HG03060 (cell line): Measurements from ENCODE around the gene CAMK1D.
"Not testable (repeated sequence)": the region's sequence is repeated elsewhere in the genome, so short reads cannot be mapped to it uniquely, and the experiment has no call there.

Experiments
- ATAC-seq: cut with Tn5 transposase; IDR thresholded peaks from one replicate; pipeline ENCODE4 v1.9.1; 2021; ENCODE audit warnings: low read depth, moderate number of reproducible peaks; ENCODE audit not compliant: unreplicated experiment

CAMK1D gene

DNA sequence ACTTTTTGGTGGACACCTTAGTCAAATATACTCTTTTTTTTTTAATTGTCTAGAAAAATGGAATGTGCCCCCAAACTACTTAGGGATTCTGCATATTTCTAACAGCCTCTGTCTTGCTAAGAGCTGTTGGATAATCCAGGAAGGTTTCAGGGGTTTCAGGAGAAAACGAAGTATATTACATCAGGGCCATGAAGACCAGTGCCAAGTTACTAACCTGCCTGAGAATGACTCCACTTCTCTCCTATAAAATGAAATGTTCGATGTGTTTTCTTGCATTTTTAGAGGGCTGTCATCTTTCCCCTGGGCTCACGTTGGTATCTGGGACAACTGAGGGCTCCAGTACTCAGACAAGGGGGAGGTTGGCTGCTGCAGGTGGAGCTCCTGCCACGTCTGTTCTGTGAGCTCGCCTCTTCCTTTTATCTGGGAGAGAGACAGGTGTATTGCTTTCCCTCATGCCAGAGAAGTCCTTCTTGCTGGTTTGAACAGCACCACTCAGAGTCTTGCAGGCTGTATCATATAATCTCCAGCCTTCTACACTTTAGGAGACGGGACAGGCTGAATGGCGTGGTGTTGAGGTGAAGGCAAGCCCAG lies 71.3 kb downstream of the CAMK1D start:
- no peak for ATAC-seq

DNA sequence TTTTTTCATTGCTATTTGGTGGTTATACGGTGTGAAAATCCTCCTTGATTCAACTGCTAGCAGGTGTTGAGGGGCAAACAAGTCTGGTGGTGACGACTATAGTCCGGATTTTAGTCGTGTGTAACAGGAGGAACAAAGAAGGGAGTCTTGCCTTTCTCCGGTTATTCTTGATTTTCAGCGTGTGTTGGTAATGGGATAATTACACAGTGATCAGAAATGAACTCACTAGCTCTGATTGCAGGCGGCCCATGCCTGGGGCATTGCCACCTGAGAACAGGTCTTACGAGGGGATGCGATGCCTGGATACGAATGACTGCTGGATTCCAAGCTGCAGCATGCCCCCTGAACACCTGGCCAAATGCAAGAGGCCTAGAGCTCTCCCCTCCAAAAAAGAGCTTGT lies 72.8 kb downstream of the CAMK1D start:
- ATAC-seq, result no peak

DNA sequence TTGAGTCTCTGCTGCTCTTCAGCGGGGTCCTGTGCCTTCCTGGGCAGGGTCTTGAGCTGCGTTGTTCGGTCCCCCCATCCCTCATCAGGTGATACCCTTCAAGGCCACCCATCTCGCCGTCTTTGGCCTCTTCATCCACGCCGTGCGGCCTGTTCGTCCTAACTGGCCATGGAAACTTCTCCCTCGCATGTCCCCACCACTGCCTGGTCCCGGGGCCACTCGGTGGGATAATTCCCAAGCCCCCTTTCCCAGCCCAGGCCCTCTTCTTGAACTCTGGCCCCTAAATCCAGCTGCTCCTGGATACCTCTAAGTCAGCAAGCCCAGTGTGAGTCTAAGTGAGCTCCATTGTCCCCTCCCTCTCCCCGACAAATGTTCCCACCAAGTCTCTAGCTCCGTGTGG lies 74.5 kb downstream of the CAMK1D start:
- ATAC-seq, result no peak

DNA sequence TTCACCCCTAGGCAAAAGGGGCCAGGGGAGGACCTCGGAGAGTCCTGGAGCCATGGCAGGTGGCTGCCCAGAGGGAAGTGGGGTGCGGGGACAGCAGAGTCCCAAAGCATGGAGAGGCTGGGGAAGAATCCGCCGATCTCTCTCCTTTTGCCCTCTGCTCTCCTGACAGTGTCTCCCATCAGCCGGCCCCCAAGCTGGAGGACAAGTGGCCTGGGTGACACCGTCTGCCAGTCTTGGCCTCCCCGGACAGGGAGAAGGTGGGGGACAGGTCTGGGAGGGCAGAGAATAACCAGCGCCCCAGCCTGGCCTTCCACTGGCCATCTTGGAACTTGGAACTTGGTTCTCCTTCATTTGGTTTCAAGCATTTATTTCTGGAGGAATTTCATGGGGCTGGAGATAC lies 77.9 kb downstream of the CAMK1D start:
- no peak for ATAC-seq

DNA sequence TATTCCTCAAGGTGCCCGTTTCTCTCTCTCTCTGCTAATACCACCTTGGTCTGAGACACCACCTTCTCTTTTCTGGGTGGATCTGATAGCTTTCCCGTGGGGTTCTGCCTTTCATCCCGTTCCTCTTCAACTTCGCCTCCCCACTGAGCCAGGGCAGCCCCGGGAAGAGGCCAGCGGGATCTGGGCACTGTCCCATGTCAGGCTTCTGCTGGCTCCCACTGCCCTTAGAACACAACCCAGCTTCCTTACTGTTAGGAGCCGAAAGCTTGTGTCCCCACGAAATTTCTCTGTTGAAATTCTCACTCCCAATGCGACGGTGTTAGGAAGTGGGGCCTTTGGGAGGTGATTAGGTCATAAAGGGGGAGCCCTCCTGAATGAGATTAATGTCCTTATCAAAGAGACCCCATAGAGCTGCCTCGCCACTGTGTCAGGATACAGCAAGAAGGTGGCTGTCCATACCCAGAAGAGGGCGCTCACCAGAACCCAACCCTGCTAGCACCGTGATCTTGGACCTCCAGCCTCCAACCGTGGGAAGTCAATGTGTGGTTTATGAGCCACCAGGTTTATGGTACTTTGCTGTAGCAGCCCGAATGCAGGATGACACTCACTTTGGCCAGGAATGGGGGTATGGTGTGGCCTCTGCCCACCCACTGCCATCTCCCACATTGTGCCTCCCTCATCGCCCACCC lies 79.2 kb downstream of the CAMK1D start:
- ATAC-seq, result no peak

DNA sequence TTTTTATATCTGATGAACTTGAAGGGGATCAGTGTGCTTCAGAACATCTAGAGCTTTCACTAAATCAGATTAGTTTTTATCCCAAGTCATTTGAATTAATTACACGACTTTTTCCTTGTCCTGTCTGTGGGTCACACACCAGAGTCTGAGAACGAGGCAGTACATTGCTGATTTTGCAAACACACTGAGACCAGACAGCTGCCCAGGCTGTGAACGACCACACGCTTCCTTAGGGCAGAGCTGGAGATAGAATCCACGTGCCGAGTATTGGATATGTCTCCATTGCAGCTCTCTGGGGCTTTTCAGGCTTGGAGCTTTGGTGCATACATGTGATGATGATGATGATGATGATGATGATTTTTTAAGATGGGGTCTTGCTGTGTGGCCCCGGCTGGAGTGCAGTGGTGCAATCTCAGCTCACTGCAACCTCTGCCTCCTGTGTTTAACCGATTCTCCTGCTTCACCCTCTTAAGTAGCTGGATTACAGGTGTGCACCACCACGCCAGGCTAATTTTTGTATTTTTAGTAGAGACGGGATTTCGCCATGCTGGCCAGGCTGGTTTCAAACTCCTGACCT lies 81.1 kb downstream of the CAMK1D start:
- ATAC-seq, result no peak

DNA sequence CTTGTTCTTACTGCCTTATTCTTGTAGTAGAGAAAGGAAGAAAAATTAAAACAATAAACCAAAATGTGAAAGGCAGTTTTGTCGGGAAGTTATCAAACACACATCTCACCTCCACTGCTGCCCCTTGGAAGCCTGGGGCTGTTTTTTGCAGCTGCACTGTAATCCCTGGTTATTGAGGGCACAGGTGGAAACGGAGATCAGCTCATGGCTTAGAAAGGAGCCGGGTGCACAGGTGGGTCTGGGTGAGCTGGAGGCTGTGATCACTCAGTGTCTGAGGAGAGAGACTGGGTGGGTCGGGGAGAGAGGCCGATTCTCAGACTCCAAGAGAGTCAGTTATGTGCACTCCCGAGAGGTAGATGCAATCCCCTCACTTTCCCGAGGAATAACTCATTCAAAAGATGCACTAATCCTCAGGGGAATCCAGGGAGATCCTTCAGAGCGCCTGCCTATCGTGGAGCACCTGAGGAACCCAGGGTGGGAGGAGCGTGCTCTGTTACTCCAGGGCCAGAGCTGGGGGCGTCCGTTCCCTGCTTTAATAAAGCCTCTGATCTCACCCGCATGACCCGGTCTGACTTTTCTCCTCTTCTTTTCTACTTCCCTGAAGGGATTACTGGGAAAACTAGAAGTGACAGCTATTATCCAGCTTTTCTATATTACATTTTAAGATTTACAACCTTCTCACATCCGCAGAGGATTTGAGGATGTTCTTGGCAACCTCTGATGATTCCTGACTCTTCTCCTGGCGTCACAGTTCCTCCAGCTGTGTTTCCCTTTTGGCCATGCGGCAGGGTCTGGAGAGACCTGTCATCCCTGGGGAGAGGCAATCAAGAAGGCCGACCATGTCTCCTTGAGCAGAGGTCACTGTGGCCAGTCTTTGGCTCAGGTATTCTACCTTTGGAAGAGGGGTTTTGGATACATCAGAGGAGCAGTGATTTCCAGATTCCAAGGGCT lies 82.1 kb downstream of the CAMK1D start:
- no peak for ATAC-seq

DNA sequence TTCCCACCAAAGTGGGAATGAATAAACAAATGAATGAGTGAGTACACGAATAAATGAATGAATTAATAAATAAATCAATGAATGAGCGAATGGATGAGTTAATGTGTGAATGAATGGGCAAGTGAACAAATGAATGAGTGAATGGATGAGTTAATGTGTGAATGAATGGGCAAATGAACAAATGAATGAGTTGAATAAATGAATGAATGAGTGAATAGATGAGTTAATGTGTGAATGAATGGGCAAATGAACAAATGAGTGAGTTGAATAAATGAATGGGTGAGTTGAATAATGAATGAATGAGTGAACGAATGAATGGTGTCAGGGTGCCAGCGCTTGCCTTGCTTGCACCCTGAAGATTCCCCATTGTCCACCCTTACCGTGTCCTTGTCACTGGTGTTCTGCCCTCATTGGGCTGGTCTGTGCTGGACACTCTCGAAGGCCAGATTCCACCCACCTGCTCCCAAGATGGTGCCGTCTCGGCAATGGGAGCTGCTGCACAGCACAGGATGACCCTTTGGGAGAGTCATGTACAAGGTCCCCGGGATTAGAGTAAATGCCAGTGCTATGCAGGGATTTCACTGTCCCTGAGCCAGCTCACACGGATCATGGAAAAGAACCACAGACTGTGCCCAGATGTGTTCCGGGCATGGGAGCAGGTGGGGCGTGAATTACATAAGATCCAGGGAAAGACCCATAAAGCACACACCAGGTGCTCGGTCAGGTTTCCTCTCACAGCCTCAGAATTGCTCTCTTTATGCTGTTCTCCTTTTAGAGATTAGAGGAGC lies 83.2 kb downstream of the CAMK1D start:
- ATAC-seq, result no peak

DNA sequence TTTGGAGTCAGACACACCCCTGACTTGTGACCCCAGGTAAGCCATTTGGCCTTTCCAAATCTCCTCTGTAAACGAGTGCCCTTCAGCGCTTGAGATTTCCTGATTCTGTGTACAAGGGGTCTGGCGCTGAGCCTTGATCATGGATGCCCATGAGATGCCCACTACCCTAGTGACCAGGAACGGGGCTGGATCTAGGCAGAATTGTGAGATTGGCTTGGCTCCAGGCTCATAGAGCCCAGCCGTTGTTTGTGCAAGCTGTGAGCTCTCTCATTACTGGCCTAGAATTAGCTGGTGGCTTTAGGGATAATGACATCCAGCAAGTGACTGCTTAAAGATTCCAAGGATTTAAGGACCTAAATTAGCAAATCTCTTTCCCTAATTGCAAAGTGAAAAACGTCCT lies 84.9 kb downstream of the CAMK1D start:
- no peak for ATAC-seq

DNA sequence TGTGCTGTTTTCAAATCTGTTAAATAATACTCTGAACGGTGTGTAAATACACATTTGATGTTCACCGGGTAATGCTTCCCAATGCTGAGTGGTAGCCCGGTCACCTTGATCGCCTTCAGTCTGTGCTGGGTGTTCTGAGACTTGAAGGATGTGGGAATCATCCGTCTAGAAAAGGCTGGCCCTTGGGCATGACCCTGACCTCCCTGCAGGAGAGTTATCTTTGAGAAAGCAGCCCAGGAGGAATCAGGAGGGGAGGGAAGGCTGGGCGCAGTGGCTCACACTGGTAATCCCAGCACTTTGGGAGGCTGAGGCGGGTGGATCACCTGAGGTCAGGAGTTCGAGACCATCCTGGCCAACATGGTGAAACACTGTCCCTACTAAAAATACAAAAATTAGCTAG lies 85.3 kb downstream of the CAMK1D start:
- not testable (repeated sequence) for ATAC-seq

DNA sequence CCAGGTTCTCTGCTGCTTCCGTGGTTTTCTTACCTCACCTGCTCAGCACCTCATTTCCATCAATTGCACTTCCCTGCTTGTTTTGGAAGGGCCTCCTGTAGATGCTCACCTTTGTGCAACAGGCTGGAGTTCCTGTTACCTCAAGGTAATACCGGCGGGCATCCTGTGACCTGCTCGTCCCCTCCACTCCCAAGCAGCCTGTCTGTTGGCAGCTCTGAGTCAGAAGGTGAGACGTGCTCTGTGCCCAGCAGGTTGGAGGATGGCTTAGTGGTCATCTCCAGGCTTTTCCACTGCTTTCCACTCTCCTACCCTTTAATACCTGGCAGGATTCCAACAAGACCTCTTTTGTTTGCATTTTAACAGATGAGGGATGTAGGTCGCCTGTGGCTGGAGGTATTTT lies 86.0 kb downstream of the CAMK1D start:
- ATAC-seq, result no peak

DNA sequence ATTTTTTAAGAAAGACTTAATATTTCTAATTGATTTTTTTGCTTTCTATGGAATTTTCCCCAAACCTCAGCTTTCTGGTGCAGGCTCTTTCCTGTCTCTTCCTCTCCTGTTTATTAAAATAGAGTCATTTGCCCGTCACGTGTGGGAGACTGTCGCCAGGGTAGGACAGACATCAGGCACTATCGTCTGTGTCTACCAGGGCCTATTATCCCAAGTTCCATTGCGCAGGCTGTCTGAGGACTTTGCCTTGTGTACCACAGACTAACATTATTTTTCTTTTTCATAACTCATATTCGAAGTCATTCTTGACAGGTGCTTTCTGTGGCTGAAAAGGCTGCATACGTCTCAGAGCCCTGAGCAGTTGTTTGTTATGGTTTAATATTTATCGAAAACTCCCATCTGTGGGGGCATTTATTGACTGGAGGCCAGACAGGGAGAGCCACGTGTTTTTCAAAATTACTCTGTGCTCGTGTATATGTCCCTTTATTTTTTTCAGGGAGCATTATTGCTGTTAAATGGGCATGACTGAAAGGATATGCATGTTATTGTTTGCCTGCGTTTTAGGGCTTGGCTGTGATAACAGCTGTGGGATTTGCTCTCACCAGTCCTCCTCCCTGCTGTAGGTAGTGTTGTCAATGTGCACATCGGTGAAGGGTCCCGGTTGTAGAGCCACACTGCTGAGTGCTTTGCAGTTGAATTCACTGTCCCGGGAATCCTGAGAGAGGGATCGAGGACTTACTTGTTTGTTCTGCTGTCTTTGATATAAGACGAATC lies 89.8 kb downstream of the CAMK1D start:
- no peak for ATAC-seq

DNA sequence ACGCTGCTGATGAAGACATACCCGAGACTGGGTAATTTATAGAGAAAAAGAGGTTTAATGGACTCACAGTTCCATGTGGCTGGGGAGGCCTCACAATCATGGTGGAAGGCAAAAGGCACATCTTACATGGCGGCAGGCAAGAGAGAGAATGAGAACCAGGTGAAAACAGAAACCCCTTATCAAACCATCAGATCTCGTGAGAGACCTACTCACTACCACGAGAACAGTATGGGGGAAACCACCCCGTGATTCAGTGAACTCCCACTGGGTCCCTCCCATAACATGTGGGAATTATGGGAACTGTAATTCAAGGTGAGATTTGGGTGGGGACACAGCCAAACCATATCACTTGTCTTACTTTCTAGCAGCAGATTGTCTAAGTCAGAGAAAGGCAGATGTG lies 90.4 kb downstream of the CAMK1D start:
- not testable (repeated sequence) for ATAC-seq

DNA sequence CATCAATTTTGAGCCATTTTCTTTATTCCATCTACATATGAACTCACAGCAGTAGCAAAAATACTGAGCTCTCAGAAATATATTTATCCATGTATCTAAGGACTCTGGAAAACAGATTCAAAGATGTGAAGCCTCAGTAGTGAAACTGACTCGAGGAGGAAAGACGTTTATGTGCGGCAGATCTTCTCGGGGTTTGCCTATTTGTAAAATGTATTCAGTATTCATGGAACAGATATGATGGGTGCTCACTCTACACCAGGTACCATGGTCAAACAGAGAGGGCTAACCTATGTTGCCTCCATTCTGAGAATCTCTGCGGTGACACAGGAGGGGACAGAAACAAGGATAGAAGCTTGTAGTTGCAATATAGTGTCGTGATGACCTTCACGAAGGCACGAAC lies 93.7 kb downstream of the CAMK1D start:
- no peak for ATAC-seq

DNA sequence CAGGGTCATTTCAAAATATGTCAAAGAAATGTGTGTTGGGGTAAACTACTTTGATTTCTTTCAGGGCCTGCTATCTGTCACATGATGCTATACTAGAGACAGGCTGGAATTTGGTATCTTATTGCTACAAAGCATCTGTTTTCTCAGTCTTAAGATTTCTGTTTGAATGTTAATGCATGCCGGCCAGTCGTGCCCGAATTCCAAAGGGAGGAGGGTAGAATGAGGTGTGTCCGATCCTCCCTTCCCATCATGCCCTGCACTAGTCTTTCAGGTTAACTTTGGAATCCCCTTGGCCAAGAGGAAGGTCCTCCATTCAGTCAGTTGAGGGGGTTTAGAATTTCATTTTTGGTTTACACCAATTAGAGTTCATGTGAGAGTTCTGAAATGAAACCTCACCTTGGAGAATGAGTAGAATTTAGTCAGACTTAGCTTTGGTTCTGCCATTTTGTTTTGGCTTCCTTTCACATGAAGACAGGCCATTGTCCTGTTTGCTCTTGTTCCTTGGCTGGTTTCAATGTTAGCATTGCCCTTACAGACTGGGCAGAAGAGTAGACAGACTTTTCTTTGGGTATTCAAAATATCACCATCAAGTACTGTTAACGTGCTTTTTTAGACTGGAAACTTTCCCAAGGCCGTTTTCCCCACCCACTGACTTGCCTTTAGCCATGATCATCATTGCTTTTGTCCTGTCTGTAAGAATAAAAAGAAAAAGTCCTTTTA lies 95.8 kb downstream of the CAMK1D start:
- ATAC-seq, result no peak

DNA sequence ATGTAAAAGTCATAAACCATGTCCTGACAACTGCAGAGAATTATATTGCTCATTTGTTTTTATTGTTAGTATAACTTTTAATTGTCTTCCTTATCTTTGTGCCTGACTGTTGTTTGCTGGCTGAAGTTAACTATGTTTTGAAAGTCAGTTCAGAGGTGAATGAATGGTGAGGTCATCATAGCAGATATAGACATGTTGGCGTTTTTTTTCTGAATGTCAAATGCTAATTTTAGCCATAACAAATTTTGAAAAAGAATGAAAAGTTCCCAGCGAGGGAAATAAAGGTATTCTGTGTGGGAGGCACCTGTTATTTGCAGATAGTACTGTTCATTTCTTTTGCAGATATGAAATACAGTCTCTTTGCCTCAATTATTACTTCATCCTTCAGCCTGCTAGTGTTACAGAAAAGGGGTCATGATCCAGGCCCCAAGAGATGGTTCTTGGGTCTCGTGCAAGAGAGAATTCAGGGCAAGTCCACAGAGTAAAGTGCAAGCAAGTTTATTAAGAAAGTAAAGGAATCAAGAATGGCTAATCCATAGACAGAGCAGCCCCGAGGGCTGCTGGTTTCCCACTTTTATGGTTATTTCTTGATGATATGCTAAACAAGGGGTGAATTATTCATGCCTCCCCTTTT lies 96.5 kb downstream of the CAMK1D start:
- no peak for ATAC-seq

DNA sequence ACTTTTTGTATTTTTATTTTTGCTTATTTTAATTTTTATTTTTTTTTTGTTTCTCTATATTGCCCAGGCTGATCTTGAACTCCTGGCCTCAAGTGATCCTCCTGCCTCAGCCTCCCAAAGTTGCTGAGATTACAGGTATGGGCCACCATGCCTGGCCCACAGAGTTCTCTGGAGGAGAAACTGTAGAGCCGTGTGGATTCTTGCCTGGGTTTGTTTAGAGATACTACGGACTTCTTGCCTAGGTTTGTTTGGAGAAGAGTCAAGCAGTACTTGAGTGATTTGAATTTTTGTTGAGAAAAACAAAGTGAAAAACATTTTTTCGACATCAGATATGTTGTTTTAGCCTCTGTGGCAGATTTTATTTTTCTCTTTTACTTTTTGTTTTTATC lies 99.0 kb downstream of the CAMK1D start:
- no peak for ATAC-seq

DNA sequence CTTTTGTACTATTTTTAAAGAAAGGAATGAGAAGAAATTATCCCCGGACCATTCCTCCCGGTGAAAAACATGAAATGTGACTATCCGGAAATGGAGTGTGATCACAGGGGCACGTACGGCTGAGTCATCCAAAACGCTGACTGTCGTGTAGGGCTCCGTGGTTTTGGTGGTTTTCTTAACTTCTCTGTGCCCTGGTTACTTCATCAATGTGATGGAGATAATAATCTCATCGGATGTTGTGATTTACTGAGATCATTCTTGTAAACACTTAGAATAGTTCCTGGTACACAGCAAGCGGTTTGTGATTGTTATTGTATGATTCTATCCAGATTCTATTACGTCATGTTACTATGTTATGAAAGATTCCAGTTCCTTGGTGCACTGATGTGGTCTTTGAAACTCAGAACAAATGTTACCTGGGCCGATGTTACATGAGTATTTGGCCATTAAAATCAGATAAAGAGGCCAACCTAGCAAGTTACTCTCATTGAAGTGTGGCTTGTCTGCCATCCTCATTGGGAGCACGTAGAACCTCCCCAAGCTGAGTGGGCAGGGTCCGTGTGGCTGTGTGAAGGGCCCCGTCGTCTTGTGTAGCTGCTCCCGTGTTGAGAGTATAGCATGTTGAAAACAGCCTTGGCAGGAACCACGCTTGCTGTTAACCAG lies 99.5 kb downstream of the CAMK1D start:
- ATAC-seq, result no peak
